ENCODE results near the gene MKNK2. TPM values are rescaled to one million over a fixed set of nuclear protein-coding genes. Genes with fewer than 3 reads are reported as not detected.
"Not testable (repeated sequence)": the region's sequence is repeated elsewhere in the genome, so short reads cannot be mapped to it uniquely, and the experiment has no call there.

MKNK2 gene
- polyA plus RNA-seq, 4 donors, result 47.6 to 101 (median 88.9) TPM

GRCh38 chr19:2096480-2097202 is 45.6 kb upstream of the MKNK2 start, which contains the start of gene IZUMO4:
Gene IZUMO4, plus strand, starts transcription at chr19:2096915. Its CDS starts 31 bp downstream, at chr19:2096946.
- FAIRE-seq (no peak), DNase-seq (peak; percentile 97 to 99)
- 0 to 1% (median 1%) methylated on average over 40 to 70 of the region's 70 CpGs for WGBS, 3 donors
- Histone ChIP-seq H3K4me1 (ENCODE audit: control insufficient read depth in 3 of 3, insufficient read depth in 2 of 3, low read depth in 1 of 3, low read length in 2 of 3) (peaks cover 0 to 21% (median 4%) of the 10 kb centered on the region in 3 donors), H3K27ac (ENCODE audit: low read depth in 1 of 3, low read length in 2 of 3) (peak within 1 kb of the TSS; percentile 94 to 98 (median 94)), H3K4me3 (ENCODE audit: low read depth in 1 of 3, low read length in 3 of 3) (peak within 1 kb of the TSS; percentile 63 to 73 (median 70)), H3K36me3 (ENCODE audit: control insufficient read depth in 3 of 3, insufficient read depth in 2 of 3, low read depth in 1 of 3, low read length in 3 of 3) (peaks cover 6 to 55% (median 16%) of the 10 kb centered on the region in 3 donors), H3K27me3 (ENCODE audit: control insufficient read depth in 3 of 3, insufficient read depth in 3 of 3, low read length in 3 of 3) (no peaks in the 10 kb centered on the region), H3K9me3 (ENCODE audit: control insufficient read depth in 2 of 2, insufficient read depth in 1 of 2, low read depth in 1 of 2, low read length in 1 of 2) (no peaks in the 10 kb centered on the region)

- Histone ChIP-seq H3K4me1 (ENCODE audit: control insufficient read depth in 3 of 3, insufficient read depth in 2 of 3, low read depth in 1 of 3, low read length in 2 of 3) (peaks cover 0 to 21% (median 4%) of the 10 kb centered on the region in 3 donors), H3K4me3 (ENCODE audit: low read depth in 1 of 3, low read length in 3 of 3) (peak within 1 kb of the TSS; percentile 63 to 73 (median 70)), H3K27me3 (ENCODE audit: control insufficient read depth in 3 of 3, insufficient read depth in 3 of 3, low read length in 3 of 3) (no peaks in the 10 kb centered on the region), H3K27ac (ENCODE audit: low read depth in 1 of 3, low read length in 2 of 3) (peak within 1 kb of the TSS; percentile 94 to 98 (median 94)), H3K9me3 (ENCODE audit: control insufficient read depth in 2 of 2, insufficient read depth in 1 of 2, low read depth in 1 of 2, low read length in 1 of 2) (no peaks in the 10 kb centered on the region), H3K36me3 (ENCODE audit: control insufficient read depth in 3 of 3, insufficient read depth in 2 of 3, low read depth in 1 of 3, low read length in 3 of 3) (peaks cover 3 to 50% (median 12%) of the 10 kb centered on the region in 3 donors)
- DNase-seq (peak; percentile 88 to 98), FAIRE-seq (no peak)
- 0 to 1% (median 1%) methylated on average over 52 to 56 of the region's 56 CpGs for WGBS, 3 donors
Observed at GRCh38 chr19:2096034-2096479, 45.0 kb upstream of the MKNK2 start, which contains the start of gene MOB3A. Gene MOB3A, minus strand, starts transcription at chr19:2096326. Its CDS starts 17,766 bp downstream, at chr19:2078560.

- H3K27ac ChIP-seq (ENCODE audit: low read depth in 1 of 3, low read length in 2 of 3); H3K4me3 ChIP-seq (ENCODE audit: low read depth in 1 of 3, low read length in 3 of 3); H3K27me3 ChIP-seq (ENCODE audit: control insufficient read depth in 3 of 3, insufficient read depth in 3 of 3, low read length in 3 of 3); H3K9me3 ChIP-seq (ENCODE audit: control insufficient read depth in 2 of 2, insufficient read depth in 1 of 2, low read depth in 1 of 2, low read length in 1 of 2); FAIRE-seq; DNase-seq: not testable (repeated sequence)
- Histone ChIP-seq H3K4me1 (ENCODE audit: control insufficient read depth in 3 of 3, insufficient read depth in 2 of 3, low read depth in 1 of 3, low read length in 2 of 3) (peaks cover 0 to 19% (median 7%) of the 10 kb centered on the region in 3 donors), H3K36me3 (ENCODE audit: control insufficient read depth in 3 of 3, insufficient read depth in 2 of 3, low read depth in 1 of 3, low read length in 3 of 3) (peaks cover 0 to 51% (median 0%) of the 10 kb centered on the region in 3 donors)
- WGBS, 3 donors, result 94 to 99% (median 98%) methylated on average over 13 of the region's 13 CpGs
Observed at GRCh38 chr19:2091926-2092525, 41.0 kb upstream of the MKNK2 start.

GRCh38 chr19:2089727-2090053 is 38.6 kb upstream of the MKNK2 start:
- Histone ChIP-seq H3K36me3 (ENCODE audit: control insufficient read depth in 3 of 3, insufficient read depth in 2 of 3, low read depth in 1 of 3, low read length in 3 of 3) (peaks cover 0 to 62% (median 0%) of the 10 kb centered on the region in 3 donors), H3K27me3 (ENCODE audit: control insufficient read depth in 3 of 3, insufficient read depth in 3 of 3, low read length in 3 of 3) (no peaks in the 10 kb centered on the region), H3K27ac (ENCODE audit: low read depth in 1 of 3, low read length in 2 of 3) (peak overlapping the region in 2 of 3 donors; percentile 34 to 42), H3K4me1 (ENCODE audit: control insufficient read depth in 3 of 3, insufficient read depth in 2 of 3, low read depth in 1 of 3, low read length in 2 of 3) (peaks cover 0 to 9% (median 7%) of the 10 kb centered on the region in 3 donors), H3K4me3 (ENCODE audit: low read depth in 1 of 3, low read length in 3 of 3) (no peak overlapping the region), H3K9me3 (ENCODE audit: control insufficient read depth in 2 of 2, insufficient read depth in 1 of 2, low read depth in 1 of 2, low read length in 1 of 2) (no peaks in the 10 kb centered on the region)
- FAIRE-seq (no peak), DNase-seq (no peak)
- WGBS, 3 donors, result 63 to 90% (median 81%) methylated on average over 2 of the region's 2 CpGs

GRCh38 chr19:2089001-2089711 is 38.1 kb upstream of the MKNK2 start:
- no peaks in the 10 kb centered on the region for H3K9me3 ChIP-seq (ENCODE audit: control insufficient read depth in 2 of 2, insufficient read depth in 1 of 2, low read depth in 1 of 2, low read length in 1 of 2)
- FAIRE-seq (no peak), DNase-seq (no peak)
- peaks cover 0 to 61% (median 0%) of the 10 kb centered on the region in 3 donors for H3K36me3 ChIP-seq (ENCODE audit: control insufficient read depth in 3 of 3, insufficient read depth in 2 of 3, low read depth in 1 of 3, low read length in 3 of 3)
- H3K27me3 ChIP-seq (ENCODE audit: control insufficient read depth in 3 of 3, insufficient read depth in 3 of 3, low read length in 3 of 3), result no peaks in the 10 kb centered on the region
- peaks cover 0 to 7% (median 5%) of the 10 kb centered on the region in 3 donors for H3K4me1 ChIP-seq (ENCODE audit: control insufficient read depth in 3 of 3, insufficient read depth in 2 of 3, low read depth in 1 of 3, low read length in 2 of 3)
- WGBS, 3 donors, result 66 to 80% (median 69%) methylated on average over 16 of the region's 16 CpGs
- peak overlapping the region in 2 of 3 donors; percentile 42 to 50 for H3K27ac ChIP-seq (ENCODE audit: low read depth in 1 of 3, low read length in 2 of 3)
- H3K4me3 ChIP-seq (ENCODE audit: low read depth in 1 of 3, low read length in 3 of 3), result no peak overlapping the region

GRCh38 chr19:2087621-2088100 is 36.6 kb upstream of the MKNK2 start:
- WGBS, 3 donors, result 70 to 81% (median 73%) methylated on average over 14 of the region's 14 CpGs
- no peak for FAIRE-seq

GRCh38 chr19:2086695-2087620 is 35.9 kb upstream of the MKNK2 start:
- peak overlapping the region in 2 of 3 donors; percentile 15 to 79 for H3K27ac ChIP-seq (ENCODE audit: low read depth in 1 of 3, low read length in 2 of 3)
- H3K4me1 ChIP-seq (ENCODE audit: control insufficient read depth in 3 of 3, insufficient read depth in 2 of 3, low read depth in 1 of 3, low read length in 2 of 3); H3K4me3 ChIP-seq (ENCODE audit: low read depth in 1 of 3, low read length in 3 of 3); H3K27me3 ChIP-seq (ENCODE audit: control insufficient read depth in 3 of 3, insufficient read depth in 3 of 3, low read length in 3 of 3); H3K9me3 ChIP-seq (ENCODE audit: control insufficient read depth in 2 of 2, insufficient read depth in 1 of 2, low read depth in 1 of 2, low read length in 1 of 2); FAIRE-seq: not testable (repeated sequence)
- 47 to 61% (median 52%) methylated on average over 13 of the region's 13 CpGs for WGBS, 3 donors
- peak; percentile 61 to 84 for DNase-seq
- peaks cover 0 to 64% (median 0%) of the 10 kb centered on the region in 3 donors for H3K36me3 ChIP-seq (ENCODE audit: control insufficient read depth in 3 of 3, insufficient read depth in 2 of 3, low read depth in 1 of 3, low read length in 3 of 3)

More at GRCh38 chr19:2087621-2088100, 36.6 kb upstream of the MKNK2 start:
- H3K27me3 ChIP-seq (ENCODE audit: control insufficient read depth in 3 of 3, insufficient read depth in 3 of 3, low read length in 3 of 3), result no peaks in the 10 kb centered on the region
- H3K9me3 ChIP-seq (ENCODE audit: control insufficient read depth in 2 of 2, insufficient read depth in 1 of 2, low read depth in 1 of 2, low read length in 1 of 2), result no peaks in the 10 kb centered on the region
- no peak overlapping the region for H3K4me3 ChIP-seq (ENCODE audit: low read depth in 1 of 3, low read length in 3 of 3)
- H3K27ac ChIP-seq (ENCODE audit: low read depth in 1 of 3, low read length in 2 of 3), result peak overlapping the region; percentile 15 to 79 (median 72)
- DNase-seq, result no peak
- peaks cover 0 to 63% (median 0%) of the 10 kb centered on the region in 3 donors for H3K36me3 ChIP-seq (ENCODE audit: control insufficient read depth in 3 of 3, insufficient read depth in 2 of 3, low read depth in 1 of 3, low read length in 3 of 3)
- peaks cover 0 to 5% (median 3%) of the 10 kb centered on the region in 3 donors for H3K4me1 ChIP-seq (ENCODE audit: control insufficient read depth in 3 of 3, insufficient read depth in 2 of 3, low read depth in 1 of 3, low read length in 2 of 3)

Data from small intestine (tissue), 7 donors.